OCI-LY1 (cell line): Measurements from ENCODE around the gene RGS7.

ENCODE experiments used
- H2AFZ ChIP-seq: fragments of 200-600 bp; sonication (generic), shearing (Covaris generic); 2 replicates; pipeline ENCODE4 v1.6.0; 2014; ENCODE audit warnings: antibody characterized with exemption, mild to moderate bottlenecking, low read length
- H3F3A ChIP-seq: fragments of 200-600 bp; sonication (generic), shearing (Covaris generic); 2 replicates; pipeline ENCODE4 v1.6.0; 2014; ENCODE audit warnings: mild to moderate bottlenecking, antibody characterized with exemption, low read length, moderate library complexity; ENCODE audit not compliant: insufficient read depth
- H3K27ac ChIP-seq: fragments of 200-600 bp; sonication (generic); 2 replicates; pipeline ENCODE4 v1.5.1; 2014; ENCODE audit warnings: low read length, mixed run types, mild to moderate bottlenecking, low read depth; ENCODE audit not compliant: poor library complexity, severe bottlenecking
- H3K27me3 ChIP-seq: fragments of 200-600 bp; sonication (generic); 2 replicates; pipeline ENCODE4 v1.6.0; 2014; ENCODE audit warnings: antibody characterized with exemption, mild to moderate bottlenecking, low read length, moderate library complexity; ENCODE audit not compliant: insufficient read depth
- H3K36me3 ChIP-seq: fragments of 200-600 bp; sonication (generic); 2 replicates; pipeline ENCODE4 v1.6.1; 2014; ENCODE audit warnings: mild to moderate bottlenecking, antibody characterized with exemption, low read length, moderate library complexity, mixed read lengths; ENCODE audit not compliant: insufficient read depth
- H3K4me1 ChIP-seq: fragments of 200-600 bp; sonication (generic); 2 replicates; pipeline ENCODE4 v1.5.1; 2014; ENCODE audit warnings: mild to moderate bottlenecking, low read length, moderate library complexity; ENCODE audit not compliant: insufficient read depth, severe bottlenecking
- H3K4me2 ChIP-seq: fragments of 200-600 bp; sonication (generic), shearing (Covaris generic); 2 replicates; pipeline ENCODE4 v1.6.1; 2014; ENCODE audit warnings: low read length
- H3K4me3 ChIP-seq: fragments of 200-600 bp; sonication (generic); 2 replicates; pipeline ENCODE4 v1.5.1; 2014; ENCODE audit warnings: low read length, low read depth, mild to moderate bottlenecking, mixed read lengths; ENCODE audit not compliant: poor library complexity, severe bottlenecking
- H3K79me2 ChIP-seq: fragments of 200-600 bp; shearing (Covaris generic); 2 replicates; pipeline ENCODE4 v1.6.1; 2016; ENCODE audit warnings: mixed run types, low read length, mixed read lengths; ENCODE audit not compliant: insufficient read depth
- H3K9ac ChIP-seq: fragments of 200-600 bp; sonication (generic), shearing (Covaris generic); 2 replicates; pipeline ENCODE4 v1.6.1; 2014; ENCODE audit warnings: mild to moderate bottlenecking, low read length, mixed read lengths
- H3K9me2 ChIP-seq: fragments of 200-600 bp; sonication (generic), shearing (Covaris generic); 2 replicates; pipeline ENCODE4 v1.6.1; 2014; ENCODE audit warnings: low read depth, mild to moderate bottlenecking, low read length, mixed read lengths
- H3K9me3 ChIP-seq: fragments of 200-600 bp; shearing (Covaris generic); 2 replicates; pipeline ENCODE4 v1.6.1; 2014; ENCODE audit warnings: low read length, mixed read lengths
- H4K20me1 ChIP-seq: fragments of 200-600 bp; sonication (generic), shearing (Covaris generic); 2 replicates; pipeline ENCODE4 v1.6.0; 2016; ENCODE audit warnings: mild to moderate bottlenecking, low read length; ENCODE audit not compliant: insufficient read depth
- EZH2 ChIP-seq: fragments of 200-600 bp; sonication (generic), shearing (Covaris generic); IDR thresholded peaks from 2 replicates; pipeline ENCODE4 v1.8.0; 2017; ENCODE audit warnings: borderline replicate concordance, mixed run types, mild to moderate bottlenecking, antibody characterized with exemption, low read length, moderate library complexity, mixed read lengths
- TF ChIP-seq, protein P1 (sequence below): fragments of 200-600 bp; sonication (generic), shearing (Covaris generic); IDR thresholded peaks from 2 replicates; pipeline ENCODE4 v1.5.1; 2017; ENCODE audit warnings: mild to moderate bottlenecking, antibody characterized with exemption, low read length, moderate library complexity, mixed read lengths

RGS7 gene

DNA sequence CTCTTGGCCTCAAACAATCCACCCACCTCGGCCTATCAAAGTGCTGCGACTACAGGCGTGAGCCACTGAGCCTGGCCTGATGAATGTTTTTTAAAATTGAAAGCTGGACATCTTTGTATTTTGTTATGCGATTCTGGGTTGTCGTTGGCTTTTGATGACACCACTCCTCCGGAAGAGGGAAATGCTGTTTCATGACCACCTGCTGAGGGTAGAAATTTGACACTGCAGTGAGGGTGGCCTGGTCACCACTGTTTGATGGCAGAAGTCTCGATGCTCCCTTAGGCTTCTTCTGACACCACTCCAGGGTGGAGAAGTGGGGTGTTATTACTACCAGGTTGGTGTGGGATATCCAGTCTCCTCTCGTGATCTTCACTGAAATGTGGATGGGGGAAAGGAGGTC, 357.2 kb downstream of the RGS7 start:
- Histone ChIP-seq H3K4me1 (no peaks in the 10 kb centered on the region), H4K20me1 (no peaks in the 10 kb centered on the region), H3K9me2 (no peaks in the 10 kb centered on the region), H3K9ac (no peak overlapping the region), H3K4me3 (no peak overlapping the region), H3K79me2 (no peaks in the 10 kb centered on the region), H3K4me2 (no peak overlapping the region), H3K36me3 (no peaks in the 10 kb centered on the region), H2AFZ (no peak overlapping the region), H3K9me3 (no peaks in the 10 kb centered on the region), H3K27ac (no peak overlapping the region), H3F3A (no peaks in the 10 kb centered on the region), H3K27me3 (no peaks in the 10 kb centered on the region)
- TF ChIP-seq, protein P1, sequence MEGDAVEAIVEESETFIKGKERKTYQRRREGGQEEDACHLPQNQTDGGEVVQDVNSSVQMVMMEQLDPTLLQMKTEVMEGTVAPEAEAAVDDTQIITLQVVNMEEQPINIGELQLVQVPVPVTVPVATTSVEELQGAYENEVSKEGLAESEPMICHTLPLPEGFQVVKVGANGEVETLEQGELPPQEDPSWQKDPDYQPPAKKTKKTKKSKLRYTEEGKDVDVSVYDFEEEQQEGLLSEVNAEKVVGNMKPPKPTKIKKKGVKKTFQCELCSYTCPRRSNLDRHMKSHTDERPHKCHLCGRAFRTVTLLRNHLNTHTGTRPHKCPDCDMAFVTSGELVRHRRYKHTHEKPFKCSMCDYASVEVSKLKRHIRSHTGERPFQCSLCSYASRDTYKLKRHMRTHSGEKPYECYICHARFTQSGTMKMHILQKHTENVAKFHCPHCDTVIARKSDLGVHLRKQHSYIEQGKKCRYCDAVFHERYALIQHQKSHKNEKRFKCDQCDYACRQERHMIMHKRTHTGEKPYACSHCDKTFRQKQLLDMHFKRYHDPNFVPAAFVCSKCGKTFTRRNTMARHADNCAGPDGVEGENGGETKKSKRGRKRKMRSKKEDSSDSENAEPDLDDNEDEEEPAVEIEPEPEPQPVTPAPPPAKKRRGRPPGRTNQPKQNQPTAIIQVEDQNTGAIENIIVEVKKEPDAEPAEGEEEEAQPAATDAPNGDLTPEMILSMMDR = no peak
- TF ChIP-seq EZH2 = no peak

- no peaks in the 10 kb centered on the region for H3F3A ChIP-seq
- H3K9ac ChIP-seq = no peak overlapping the region
- H3K79me2 ChIP-seq = no peaks in the 10 kb centered on the region
- no peaks in the 10 kb centered on the region for H3K9me2 ChIP-seq
- no peaks in the 10 kb centered on the region for H3K27me3 ChIP-seq
- no peak overlapping the region for H3K4me3 ChIP-seq
- H4K20me1 ChIP-seq = no peaks in the 10 kb centered on the region
- TF ChIP-seq, protein P1 = no peak
- TF ChIP-seq EZH2 = no peak
- no peaks in the 10 kb centered on the region for H3K9me3 ChIP-seq
- H3K36me3 ChIP-seq = no peaks in the 10 kb centered on the region
- H2AFZ ChIP-seq = no peak overlapping the region
- H3K4me2 ChIP-seq = no peak overlapping the region
- H3K4me1 ChIP-seq = no peaks in the 10 kb centered on the region
- H3K27ac ChIP-seq = no peak overlapping the region
These were observed 358.5 kb downstream of the RGS7 start for GRCh38 chr1:240998441-240999015.

DNA sequence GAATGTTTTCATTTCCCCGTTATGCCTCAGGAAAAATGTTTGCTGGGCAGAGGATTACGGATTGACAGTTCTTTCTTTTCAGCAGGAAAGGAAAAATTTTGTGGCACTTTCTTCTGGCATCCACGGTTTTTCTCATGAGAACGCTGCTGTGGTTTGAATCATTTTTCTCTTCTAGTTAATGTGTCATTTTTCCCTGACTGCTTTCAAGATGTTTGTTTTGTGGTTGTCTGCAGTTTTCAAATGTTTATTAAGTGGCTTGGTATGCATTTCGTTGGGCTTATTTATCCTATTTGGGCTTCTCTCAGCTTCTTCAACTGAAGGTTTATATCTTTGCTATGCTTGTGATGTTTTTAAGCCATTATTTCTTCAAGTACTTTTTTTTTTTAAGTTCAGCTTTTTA, 359.0 kb downstream of the RGS7 start:
- Histone ChIP-seq H3K4me1 (no peaks in the 10 kb centered on the region), H3K4me3 (no peak overlapping the region), H4K20me1 (no peaks in the 10 kb centered on the region), H3K27ac (no peak overlapping the region), H3K36me3 (no peaks in the 10 kb centered on the region), H3F3A (no peaks in the 10 kb centered on the region), H3K4me2 (no peak overlapping the region), H3K79me2 (no peaks in the 10 kb centered on the region), H3K9me3 (no peaks in the 10 kb centered on the region), H3K9me2 (no peaks in the 10 kb centered on the region), H3K27me3 (no peaks in the 10 kb centered on the region), H2AFZ (no peak overlapping the region), H3K9ac (no peak overlapping the region)
- no peak for TF ChIP-seq EZH2
- TF ChIP-seq, protein P1 = no peak
